Adrenal gland (tissue), 5 donors: ENCODE data around the gene GTF3C5.

Experiments used
- CTCF ChIP-seq, 6 experiments: fragments of 450-650 bp in 4 of 6; fragments of 200-600 bp in 2 of 6; sonication (generic) in 1 of 6; IDR thresholded peaks; 1 replicate in 5 of 6; 2 replicates in 1 of 6; pipeline versions ENCODE4 v1.5.1 to v1.8.0; 2016 to 2021; ENCODE audit warnings: antibody characterized with exemption in 6 of 6, mild to moderate bottlenecking in 2 of 6, moderate library complexity in 1 of 6
- POLR2A ChIP-seq, 2 donors: fragments of 450-650 bp; IDR thresholded peaks; one replicate each; pipeline ENCODE4 v1.6.1; 2017; ENCODE audit warnings: antibody characterized with exemption in 2 of 2, mild to moderate bottlenecking in 2 of 2, moderate library complexity in 1 of 2
- donor health status: DM: no; HTN: no; CAD: no.

- TF ChIP-seq CTCF (IDR thresholded peaks at IDR 0.05): no peak
- no peak for TF ChIP-seq POLR2A (IDR thresholded peaks at IDR 0.05)
Measured at GRCh38 chr9:133071484-133072150, 40.8 kb downstream of the GTF3C5 start.
